Measurements from ENCODE around the gene UBTF. TPM values are rescaled to one million over a fixed set of nuclear protein-coding genes. Genes with fewer than 3 reads are reported as not detected.
A peak's percentile ranks its signal among the peaks of the same experiment; 100 is the strongest.

Gene UBTF
- total RNA-seq, 1 donor from 2014 or later, result 146 TPM

DNA sequence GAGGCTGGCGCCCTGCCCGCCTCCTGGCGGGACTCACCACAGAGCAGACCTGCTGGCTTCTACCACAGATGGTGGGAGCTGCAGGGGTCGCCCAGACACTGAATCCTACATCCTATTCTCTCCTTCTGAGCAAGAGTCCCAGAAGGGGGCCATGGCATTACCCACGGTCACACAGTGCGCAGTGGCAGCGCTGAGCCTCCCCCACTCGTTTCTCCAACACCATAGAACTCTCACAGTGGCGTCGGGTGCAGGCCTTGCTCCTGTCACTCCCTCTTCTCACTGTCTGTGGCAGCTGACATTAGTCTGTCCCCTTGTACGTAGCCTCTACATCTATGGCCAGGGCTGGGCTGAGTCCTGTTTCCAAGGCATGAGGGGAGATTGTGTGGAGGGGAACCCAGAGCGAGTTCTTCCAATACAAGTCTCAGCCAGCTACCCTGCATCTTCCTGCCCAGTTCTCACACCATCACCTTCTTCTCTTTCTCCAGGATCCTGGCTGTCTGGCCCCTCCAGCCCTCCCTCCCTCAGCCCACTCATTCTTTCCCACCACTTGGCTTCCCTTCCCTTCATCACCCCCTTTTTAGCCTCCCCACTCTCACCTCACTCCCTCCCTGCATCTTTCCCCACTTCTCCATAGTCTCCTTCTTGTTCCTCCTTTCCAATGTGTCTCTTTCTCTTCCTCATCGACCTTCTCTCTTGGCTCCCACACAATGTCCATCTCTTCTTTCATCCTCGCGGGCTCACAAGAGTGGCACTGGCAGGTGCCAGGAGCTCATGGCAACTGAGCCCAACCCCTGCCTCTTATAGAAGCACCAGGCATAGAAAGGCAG lies 5.9 kb downstream of the UBTF start:
- ATAC-seq (ENCODE audit: low read depth) (no peak), DNase-seq (no peak)
- CTCF ChIA-PET, result interaction anchor here (1.0 to 5.3 kb wide), 2 partner anchors 132 to 140 kb away, joined by 4 to 108 read pairs; partner anchors contain the start of gene GRN
- Mint-ChIP-seq H3K9me3 (no peaks in the 10 kb centered on the region), H3K4me3 (no peak overlapping the region), H3K36me3 (ENCODE audit: low read depth) (peaks cover 69% of the 10 kb centered on the region), H3K27me3 (no peaks in the 10 kb centered on the region), H3K4me1 (peaks cover 75% of the 10 kb centered on the region), H3K27ac (peak overlapping the region; percentile 94)
- POLR2A ChIA-PET, result interaction anchor here (0.6 to 10.5 kb wide), 7 partner anchors 8 to 482 kb away, joined by 3 to 241 read pairs (median 4); partner anchors contain the start of genes GRN and SLC25A39
- intact Hi-C loops (cut with micrococcal nuclease), result no loop called here
- TF ChIP-seq, protein P1, sequence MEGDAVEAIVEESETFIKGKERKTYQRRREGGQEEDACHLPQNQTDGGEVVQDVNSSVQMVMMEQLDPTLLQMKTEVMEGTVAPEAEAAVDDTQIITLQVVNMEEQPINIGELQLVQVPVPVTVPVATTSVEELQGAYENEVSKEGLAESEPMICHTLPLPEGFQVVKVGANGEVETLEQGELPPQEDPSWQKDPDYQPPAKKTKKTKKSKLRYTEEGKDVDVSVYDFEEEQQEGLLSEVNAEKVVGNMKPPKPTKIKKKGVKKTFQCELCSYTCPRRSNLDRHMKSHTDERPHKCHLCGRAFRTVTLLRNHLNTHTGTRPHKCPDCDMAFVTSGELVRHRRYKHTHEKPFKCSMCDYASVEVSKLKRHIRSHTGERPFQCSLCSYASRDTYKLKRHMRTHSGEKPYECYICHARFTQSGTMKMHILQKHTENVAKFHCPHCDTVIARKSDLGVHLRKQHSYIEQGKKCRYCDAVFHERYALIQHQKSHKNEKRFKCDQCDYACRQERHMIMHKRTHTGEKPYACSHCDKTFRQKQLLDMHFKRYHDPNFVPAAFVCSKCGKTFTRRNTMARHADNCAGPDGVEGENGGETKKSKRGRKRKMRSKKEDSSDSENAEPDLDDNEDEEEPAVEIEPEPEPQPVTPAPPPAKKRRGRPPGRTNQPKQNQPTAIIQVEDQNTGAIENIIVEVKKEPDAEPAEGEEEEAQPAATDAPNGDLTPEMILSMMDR (IDR thresholded peaks at IDR 0.05), result no peak

DNA sequence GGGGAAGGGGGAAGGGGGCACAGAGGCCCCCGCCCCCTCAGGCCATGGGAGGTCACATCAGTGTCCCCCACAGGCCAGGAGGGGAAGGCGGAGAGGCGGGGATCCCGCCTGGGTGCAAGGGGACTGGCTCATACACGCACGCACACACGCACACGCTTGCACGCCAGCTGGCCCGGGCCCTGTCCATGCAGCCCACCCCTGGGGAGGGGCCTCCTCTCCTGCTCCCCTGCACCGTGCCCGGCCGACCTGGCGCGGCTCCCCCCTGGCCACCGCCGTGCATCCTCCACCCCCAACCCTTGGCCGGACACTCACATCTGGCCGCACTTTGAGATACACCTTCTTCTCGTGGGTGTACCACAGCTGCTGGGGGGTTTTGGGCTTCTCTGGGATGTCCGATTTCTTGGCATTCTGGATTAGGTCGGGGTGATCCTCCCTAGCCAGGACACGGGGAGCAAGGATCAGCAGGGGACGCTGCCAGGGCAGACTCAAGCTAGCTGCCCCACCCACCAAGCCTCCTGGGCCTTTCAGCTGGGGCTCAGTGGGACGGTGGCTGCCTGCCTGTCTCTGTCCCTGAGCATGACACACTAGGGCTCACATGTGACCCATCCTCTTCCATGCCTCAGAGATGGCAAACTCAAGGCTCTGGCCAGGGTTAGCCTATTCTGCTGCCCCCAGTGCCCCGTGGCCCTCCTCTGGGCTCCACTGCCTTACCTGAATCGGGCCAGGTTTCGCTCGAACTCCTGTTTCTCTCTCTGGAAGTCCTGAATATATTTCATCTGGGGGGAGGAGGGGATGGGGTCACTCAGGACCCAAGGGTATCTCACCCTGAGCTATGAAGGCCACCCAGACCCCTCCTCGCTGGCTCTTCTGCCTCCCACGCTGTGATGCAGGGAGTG lies 6.7 kb downstream of the UBTF start:
- TF ChIP-seq, protein P1 (IDR thresholded peaks at IDR 0.05), result no peak
- Mint-ChIP-seq H3K9me3 (no peaks in the 10 kb centered on the region), H3K36me3 (ENCODE audit: low read depth) (peaks cover 76% of the 10 kb centered on the region), H3K27me3 (no peaks in the 10 kb centered on the region), H3K4me1 (peaks cover 74% of the 10 kb centered on the region), H3K27ac (peak overlapping the region; percentile 35), H3K4me3 (no peak overlapping the region)
- intact Hi-C loops (cut with micrococcal nuclease), result no loop called here
- ChIA-PET POLR2A (interaction anchor here (0.9 to 10.5 kb wide), 10 partner anchors 8 to 142 kb away, joined by 3 to 241 read pairs (median 6); partner anchors contain the start of genes GRN, SLC25A39 and UBTF), CTCF (interaction anchor here (1.0 to 5.3 kb wide), 3 partner anchors 118 to 140 kb away, joined by 3 to 108 read pairs (median 4); partner anchors contain the start of gene GRN)
- ATAC-seq (ENCODE audit: low read depth) (no peak), DNase-seq (no peak)

DNA sequence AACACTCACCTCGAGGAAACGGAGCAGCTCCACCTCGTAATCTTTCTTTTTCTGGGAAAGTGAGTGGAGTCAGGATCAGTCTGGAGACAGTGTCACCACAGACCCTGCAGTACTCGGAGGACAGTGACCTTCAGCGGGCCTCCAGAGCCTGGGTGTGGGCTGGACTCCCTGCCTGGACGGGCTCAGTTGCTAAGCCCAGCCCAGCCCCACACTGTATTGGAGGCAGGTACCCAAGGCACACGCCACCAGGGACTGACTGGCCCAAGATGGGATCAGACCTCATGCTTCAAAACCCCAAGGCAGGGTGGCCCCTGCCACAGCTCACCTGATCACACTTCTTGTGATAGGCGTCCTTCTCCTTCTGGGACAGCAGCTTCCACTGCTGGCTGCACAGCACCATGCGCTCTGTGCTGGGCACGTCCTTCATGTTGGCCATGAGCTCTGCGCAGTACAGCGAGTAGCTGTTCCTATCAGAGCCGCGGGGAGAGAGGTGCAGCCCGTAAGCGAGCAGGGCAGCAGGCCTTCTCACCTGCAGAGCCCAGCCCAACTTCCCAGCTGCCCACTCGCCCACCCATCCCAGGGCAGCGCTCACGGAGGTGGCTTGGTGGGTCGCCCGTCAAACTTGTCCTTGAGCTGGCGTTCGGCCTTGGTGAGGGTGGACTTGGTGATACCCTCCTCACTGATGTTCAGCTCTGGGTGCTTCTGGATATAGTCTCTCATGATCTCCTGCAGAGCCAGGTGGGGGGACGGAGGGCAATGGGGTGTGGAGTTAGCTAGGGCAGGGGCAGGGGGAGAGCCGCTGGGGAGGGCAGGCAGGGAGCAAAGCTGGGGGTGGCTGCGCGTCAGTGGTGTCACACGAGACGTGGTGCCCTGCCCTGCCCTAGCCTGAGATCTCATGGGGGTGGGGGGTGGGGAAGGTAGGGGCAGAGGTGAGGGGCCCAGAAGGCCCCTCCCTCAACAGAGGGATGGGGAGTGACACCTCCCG lies 7.9 kb downstream of the UBTF start:
- Mint-ChIP-seq H3K27ac (peak overlapping the region; percentile 31), H3K4me3 (no peak overlapping the region), H3K27me3 (no peaks in the 10 kb centered on the region), H3K4me1 (peaks cover 62% of the 10 kb centered on the region), H3K9me3 (no peaks in the 10 kb centered on the region), H3K36me3 (ENCODE audit: low read depth) (peaks cover 82% of the 10 kb centered on the region)
- TF ChIP-seq, protein P1 (IDR thresholded peaks at IDR 0.05), result no peak
- intact Hi-C loops (cut with micrococcal nuclease), result loop anchor here (2.0 kb wide), 1 partner anchor 71 kb away; the partner anchor contains the start of gene HROB
- ATAC-seq (ENCODE audit: low read depth), result no peak
- ChIA-PET POLR2A (interaction anchor here (1.0 to 4.6 kb wide), 10 partner anchors 8 to 143 kb away, joined by 3 to 76 read pairs (median 10); partner anchors contain the start of genes GRN, SLC25A39, TMUB2 and UBTF), CTCF (interaction anchor here (1.1 to 5.3 kb wide), 7 partner anchors 9 to 151 kb away, joined by 3 to 108 read pairs (median 16); partner anchors contain the start of genes FAM171A2, GRN and UBTF)
- DNase-seq, result no peak

DNA sequence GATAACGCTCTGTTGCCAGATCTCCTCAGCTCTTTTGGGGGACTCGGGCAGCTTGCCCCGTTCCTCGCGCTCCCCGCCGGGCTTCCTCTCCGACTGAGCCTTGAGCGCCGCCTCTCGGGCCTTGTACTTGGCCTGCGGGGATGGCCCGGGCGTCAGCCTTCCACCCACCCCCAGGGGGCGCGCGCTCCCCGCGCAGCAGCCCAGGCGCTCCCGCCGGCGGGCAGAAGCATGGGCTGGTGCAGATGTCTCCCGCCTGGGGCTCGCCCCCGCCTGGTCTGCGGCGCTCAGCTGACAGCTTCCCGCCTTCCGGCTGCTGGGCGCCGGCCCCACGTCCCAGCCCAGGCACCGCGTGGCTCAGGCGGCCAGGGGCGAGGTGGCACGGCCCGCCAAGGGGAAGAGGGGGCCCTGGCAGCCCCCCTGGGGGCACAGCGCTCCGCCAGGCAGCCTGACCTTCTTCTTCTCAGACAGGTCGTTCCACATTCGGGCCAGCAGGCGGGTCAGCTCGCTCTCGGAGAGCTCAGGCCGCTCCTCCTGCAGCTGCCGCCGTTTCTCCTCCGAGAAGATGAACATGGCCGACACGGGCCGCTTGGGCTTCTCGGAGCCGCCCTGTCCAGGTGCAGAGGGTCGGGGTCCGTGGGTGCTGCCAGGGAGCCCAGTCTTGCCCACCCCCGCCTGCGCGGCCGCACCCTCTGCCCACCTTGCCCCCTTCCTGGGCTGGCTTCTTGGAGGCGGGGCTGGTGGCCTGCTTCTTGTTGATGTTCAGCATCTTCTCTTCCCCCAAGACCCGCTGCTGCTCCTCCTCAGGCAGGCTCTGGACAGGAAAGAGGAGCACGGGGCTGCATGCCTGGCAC lies 8.9 kb downstream of the UBTF start:
- CTCF ChIA-PET, result interaction anchor here (0.6 to 5.3 kb wide), 25 partner anchors 9 to 267 kb away, joined by 3 to 108 read pairs (median 4); partner anchors contain the start of genes FAM171A2, GRN, TMUB2 and UBTF
- peaks cover 55% of the 10 kb centered on the region for H3K4me1 Mint-ChIP-seq
- H3K27ac Mint-ChIP-seq, result peak overlapping the region; percentile 74
- DNase-seq (peak; percentile 93), ATAC-seq (ENCODE audit: low read depth) (peak; percentile 98)
- TF ChIP-seq, protein P1 (IDR thresholded peaks at IDR 0.05), result peak; percentile 73
- no peaks in the 10 kb centered on the region for H3K9me3 Mint-ChIP-seq
- intact Hi-C loops (cut with micrococcal nuclease), result loop anchor here (1.0 to 2.0 kb wide), 7 partner anchors 8 to 144 kb away; partner anchors contain the start of genes GRN, HROB and SLC25A39
- POLR2A ChIA-PET, result interaction anchor here (0.5 to 4.6 kb wide), 19 partner anchors 9 to 209 kb away, joined by 3 to 76 read pairs (median 6); partner anchors contain the start of genes GRN, SLC25A39, TMUB2 and UBTF
- peak overlapping the region; percentile 52 for H3K4me3 Mint-ChIP-seq
- no peaks in the 10 kb centered on the region for H3K27me3 Mint-ChIP-seq
- H3K36me3 Mint-ChIP-seq (ENCODE audit: low read depth), result peaks cover 81% of the 10 kb centered on the region
